H1 (cell line): Measurements from ENCODE around the gene VGF. TPM values are rescaled to one million over a fixed set of nuclear protein-coding genes. Genes with fewer than 3 reads are reported as not detected.
A peak's percentile ranks its signal among the peaks of the same experiment; 100 is the strongest.
"Not testable (repeated sequence)": the region's sequence is repeated elsewhere in the genome, so short reads cannot be mapped to it uniquely, and the experiment has no call there.

Source experiments
- CTCF ChIA-PET: fragments of 300-600 bp; sonication (Branson Sonifier 250); formaldehyde crosslinking; loops from one replicate; lab custom pipeline; 2021; ENCODE audit not compliant: partially characterized antibody; lab: Charles Lee
- POLR2A ChIA-PET: fragments of 300-600 bp; sonication (Branson Sonifier 250); formaldehyde crosslinking; loops from one replicate; lab custom pipeline; 2021; ENCODE audit warnings: inconsistent platforms; ENCODE audit not compliant: partially characterized antibody; lab: Charles Lee
- DNase-seq, 2 experiments: peaks; one replicate each; pipeline versions ENCODE4 v3.0.0 to v3.0.0-alpha.2; 2010 to 2022; ENCODE audit warnings: low spot score in 2 of 2, low read depth in 1 of 2, mixed read lengths in 1 of 2
- FAIRE-seq: peaks from 2 replicates; lab custom pipeline; 2011; peaks lifted over from hg19 to GRCh38; lab: Jason Lieb, UNC
- H2AFZ ChIP-seq: 2 replicates; pipeline ENCODE4 v1.8.1; 2012; ENCODE audit warnings: low read length, inconsistent platforms
- H2AK5ac ChIP-seq: 2 replicates; pipeline ENCODE4 v1.6.1; 2013; ENCODE audit warnings: low read depth, low read length
- H2BK120ac ChIP-seq: replicated peaks from 2 replicates; pipeline ENCODE3; 2013; ENCODE audit warnings: low read depth, low read length, inconsistent platforms
- H2BK12ac ChIP-seq: 2 replicates; pipeline ENCODE4 v1.6.1; 2013; ENCODE audit warnings: low read depth, low read length
- H2BK15ac ChIP-seq: 2 replicates; pipeline ENCODE4 v1.6.1; 2013; ENCODE audit warnings: low read length
- H2BK20ac ChIP-seq: 2 replicates; pipeline ENCODE4 v1.6.1; 2013; ENCODE audit warnings: low read length
- H2BK5ac ChIP-seq: 2 replicates; pipeline ENCODE4 v1.6.1; 2013; ENCODE audit warnings: low read depth, low read length
- H3K14ac ChIP-seq: 2 replicates; pipeline ENCODE4 v1.6.1; 2013; ENCODE audit warnings: inconsistent platforms; ENCODE audit not compliant: insufficient read length
- H3K18ac ChIP-seq: 2 replicates; pipeline ENCODE4 v1.6.1; 2013; ENCODE audit warnings: low read length; ENCODE audit errors: extremely low read depth
- H3K23ac ChIP-seq: 2 replicates; pipeline ENCODE4 v1.6.1; 2013; ENCODE audit warnings: inconsistent platforms; ENCODE audit not compliant: insufficient read length
- H3K23me2 ChIP-seq: 2 replicates; pipeline ENCODE4 v1.6.1; 2013; ENCODE audit warnings: low read depth, low read length
- H3K27ac ChIP-seq: 2 replicates; pipeline ENCODE4 v1.6.1; 2011; ENCODE audit warnings: low read depth, low read length, inconsistent platforms
- H3K27me3 ChIP-seq, 4 experiments: replicated peaks in 1 of 4; 1 replicate in 1 of 4; 2 replicates in 3 of 4; pipeline versions ENCODE4 v1.6.1 to v1.8.1; 2011 to 2013; ENCODE audit warnings: low read length in 3 of 4, mild to moderate bottlenecking in 3 of 4, inconsistent platforms in 2 of 4, mixed read lengths in 2 of 4, moderate library complexity in 1 of 4; ENCODE audit not compliant: control insufficient read depth in 3 of 4, insufficient read depth in 3 of 4; ENCODE audit errors: extremely low read depth in 1 of 4
- H3K36me3 ChIP-seq, 4 experiments: 2 replicates each; pipeline versions ENCODE4 v1.6.1 to v1.8.1; 2011 to 2013; ENCODE audit warnings: mild to moderate bottlenecking in 4 of 4, low read length in 3 of 4, moderate library complexity in 2 of 4, control low read depth in 1 of 4, inconsistent platforms in 1 of 4; ENCODE audit not compliant: insufficient read depth in 4 of 4, control insufficient read depth in 2 of 4
- H3K4ac ChIP-seq: replicated peaks from 2 replicates; pipeline ENCODE3; 2013; ENCODE audit warnings: low read length, low read depth, mixed read lengths, inconsistent platforms; ENCODE audit not compliant: insufficient read length
- H3K4me1 ChIP-seq, 4 experiments: replicated peaks in 1 of 4; 1 replicate in 1 of 4; 2 replicates in 3 of 4; pipeline versions ENCODE4 v1.6.1 to v1.8.1; 2011 to 2013; ENCODE audit warnings: low read length in 3 of 4, inconsistent platforms in 2 of 4, mixed read lengths in 1 of 4; ENCODE audit not compliant: insufficient read depth in 4 of 4, control insufficient read depth in 3 of 4
- H3K4me2 ChIP-seq, 2 experiments: 2 replicates each; pipeline versions ENCODE4 v1.6.1 to v1.8.1; 2011 to 2013; ENCODE audit warnings: low read depth in 2 of 2, low read length in 2 of 2, control low read depth in 1 of 2, inconsistent platforms in 1 of 2, mild to moderate bottlenecking in 1 of 2; ENCODE audit not compliant: insufficient read depth in 1 of 2
- H3K4me3 ChIP-seq, 4 experiments: fragments of 200-600, 300-600 bp in 1 of 4; sonication (generic), shearing (Covaris generic), sonication (Bioruptor Twin) in 1 of 4; 2 replicates each; pipeline versions ENCODE4 v1.5.1 to v1.8.1; 2011 to 2016; ENCODE audit warnings: low read length in 4 of 4, low read depth in 3 of 4, control low read depth in 2 of 4, inconsistent platforms in 2 of 4, mild to moderate bottlenecking in 2 of 4, mixed read lengths in 1 of 4, moderate library complexity in 1 of 4; ENCODE audit not compliant: insufficient read depth in 2 of 4; ENCODE audit errors: extremely low read depth in 1 of 4
- H3K56ac ChIP-seq: replicated peaks from 2 replicates; pipeline ENCODE3; 2013; ENCODE audit warnings: low read depth, mild to moderate bottlenecking, mixed read lengths, low read length, inconsistent platforms; ENCODE audit not compliant: insufficient read length
- H3K79me1 ChIP-seq: 2 replicates; pipeline ENCODE4 v1.6.1; 2013; ENCODE audit warnings: low read depth, low read length, control low read depth
- H3K79me2 ChIP-seq, 2 experiments: 2 replicates each; pipeline versions ENCODE4 v1.6.1 to v1.8.1; 2012 to 2013; ENCODE audit warnings: low read length in 2 of 2, mild to moderate bottlenecking in 2 of 2, inconsistent platforms in 1 of 2; ENCODE audit not compliant: insufficient read depth in 2 of 2, control insufficient read depth in 1 of 2
- H3K9ac ChIP-seq, 4 experiments: replicated peaks in 1 of 4; 1 replicate in 1 of 4; 2 replicates in 3 of 4; pipeline versions ENCODE4 v1.6.1 to v1.8.1; 2011 to 2013; ENCODE audit warnings: low read depth in 3 of 4, low read length in 3 of 4, control low read depth in 2 of 4, mild to moderate bottlenecking in 2 of 4, moderate library complexity in 2 of 4, inconsistent platforms in 1 of 4; ENCODE audit errors: extremely low read depth in 1 of 4
- H3K9me3 ChIP-seq, 2 experiments: 2 replicates each; pipeline versions ENCODE4 v1.6.1 to v1.8.1; 2012 to 2013; ENCODE audit warnings: mild to moderate bottlenecking in 2 of 2, moderate library complexity in 2 of 2, control low read depth in 1 of 2, inconsistent platforms in 1 of 2, low read depth in 1 of 2, low read length in 1 of 2, mixed read lengths in 1 of 2; ENCODE audit not compliant: insufficient read depth in 2 of 2
- H4K20me1 ChIP-seq, 2 experiments: replicated peaks in 1 of 2; 2 replicates each; pipeline versions ENCODE3 to v1.8.1; 2011 to 2013; ENCODE audit warnings: inconsistent platforms in 2 of 2, low read length in 2 of 2, mild to moderate bottlenecking in 1 of 2; ENCODE audit not compliant: insufficient read depth in 2 of 2, control insufficient read depth in 1 of 2
- H4K5ac ChIP-seq: 2 replicates; pipeline ENCODE4 v1.6.1; 2013; ENCODE audit warnings: low read length, low read depth, mixed read lengths, inconsistent platforms; ENCODE audit not compliant: insufficient read length
- H4K8ac ChIP-seq: 2 replicates; pipeline ENCODE4 v1.8.0; 2013; ENCODE audit warnings: mild to moderate bottlenecking, moderate library complexity, low read length, inconsistent platforms; ENCODE audit not compliant: insufficient read depth; ENCODE audit errors: extremely low read depth
- H4K91ac ChIP-seq: replicated peaks from 2 replicates; pipeline ENCODE3; 2013; ENCODE audit warnings: low read length, mixed read lengths, inconsistent platforms; ENCODE audit not compliant: insufficient read length
- BACH1 ChIP-seq: IDR thresholded peaks from 2 replicates; pipeline ENCODE4 v1.6.1; 2012; ENCODE audit warnings: low read length, improper control_type of control experiment
- CHD1 ChIP-seq: IDR thresholded peaks from 2 replicates; pipeline ENCODE4 v1.6.1; 2012; ENCODE audit warnings: low read depth, low read length, improper control_type of control experiment
- HDAC2 ChIP-seq, 2 experiments: fragments of 300-600 bp in 1 of 2; sonication (generic) in 1 of 2; IDR thresholded peaks; 2 replicates each; pipeline ENCODE4 v1.6.1; 2011 to 2012; ENCODE audit warnings: low read depth in 2 of 2, low read length in 2 of 2, mild to moderate bottlenecking in 2 of 2, moderate library complexity in 2 of 2, borderline replicate concordance in 1 of 2, inconsistent platforms in 1 of 2
- RBBP5 ChIP-seq: IDR thresholded peaks from 2 replicates; pipeline ENCODE4 v1.7.1; 2012; ENCODE audit warnings: low read depth, mild to moderate bottlenecking, inconsistent platforms, low read length, moderate library complexity, borderline replicate concordance
- TAF1 ChIP-seq: IDR thresholded peaks from 2 replicates; pipeline ENCODE4 v1.6.1; 2011; ENCODE audit warnings: mild to moderate bottlenecking, low read depth, low read length
- WGBS, 2 experiments: shearing (Covaris generic) in 1 of 2; methylation state at CpG; one replicate each; pipeline versions ENCODE4 v1.1.6 to v1.1.7; 2013 to 2015; ENCODE audit warnings: low lambda C conversion rate in 2 of 2, mixed read lengths in 2 of 2, inconsistent platforms in 1 of 2, low coverage in 1 of 2, missing lambda C conversion rate in 1 of 2; ENCODE audit not compliant: insufficient replicate concordance in 2 of 2, insufficient coverage in 1 of 2, insufficient read length in 1 of 2; ENCODE audit errors: extremely low coverage in 1 of 2, missing lambda C conversion rate in 1 of 2; 5-methylcytosine and 5-hydroxymethylcytosine counted together
- polyA plus RNA-seq, 7 experiments: library from polyadenylated mRNA; depleted of rRNA in 3 of 7; stranded (reverse) in 5 of 7; unstranded in 2 of 7; fragments of >200 nt in 5 of 7; fragments of 200-250 nt in 2 of 7; gene quantifications; 1 replicate in 5 of 7; 2 replicates in 1 of 7; 4 replicates in 1 of 7; pipeline versions ENCODE4 v1.2.1 to v1.2.3, GENCODE V29; 2011 to 2013; ENCODE audit warnings: missing spikeins in 2 of 7, mixed read lengths in 2 of 7
- total RNA-seq: library from RNA; stranded (reverse); fragmentation: NEBNext Ultra II Directional; extraction: Animal tissue kit (Norgen Biotek cat#: 25700); gene quantifications from 2 replicates; pipeline ENCODE4 v1.2.1, GENCODE V29; 2021

VGF gene
- total and polyA plus RNA-seq, 2 of the 8 experiments (the other 6 are each of a cell fraction or from before 2014, with no cell fraction given): 1.6 to 7.0 TPM

GRCh38 chr7:101121991-101122932 is 43.1 kb downstream of the VGF start (continued):
- no peak for TF ChIP-seq CHD1
- no peak for TF ChIP-seq HDAC2 (IDR thresholded peaks at IDR 0.05; ENCODE audit: borderline replicate concordance in 1 of 2, low read depth in 2 of 2, low read length in 2 of 2)
- TF ChIP-seq BACH1: no peak
- no peak for TF ChIP-seq RBBP5
- no peak for TF ChIP-seq TAF1

- H3K79me1 ChIP-seq, H3K79me2 ChIP-seq, H3K9me3 ChIP-seq, H2AK5ac ChIP-seq, H3K56ac ChIP-seq, FAIRE-seq, H4K20me1 ChIP-seq, H3K36me3 ChIP-seq, H3K27me3 ChIP-seq, H3K23me2 ChIP-seq, DNase-seq, H4K5ac ChIP-seq, H3K4ac ChIP-seq, H3K14ac ChIP-seq, H3K9ac ChIP-seq, H3K4me2 ChIP-seq, H2BK15ac ChIP-seq, H3K23ac ChIP-seq, H2BK20ac ChIP-seq, H2BK120ac ChIP-seq: not testable (repeated sequence)
- H2BK12ac ChIP-seq: peak overlapping the region; percentile 90; the same call in 1 of the 2 replicates
- 0 out of 8 replicates have a peak overlapping the region, but pooled peaks of 1 of the 4 experiments have one; percentile 10 for H3K4me3 ChIP-seq
- peak overlapping the region; percentile 68 for H4K91ac ChIP-seq
- 0 out of 2 replicates have a peak overlapping the region, but pooled peaks have one; percentile 22 for H3K27ac ChIP-seq
- WGBS, 2 experiments: 93% methylated on average over 7 of the region's 9 CpGs; no CpG with 5 or more reads in 1 of the 2 experiments
- peaks cover 4 to 14% (median 8%) of the 10 kb centered on the region in 4 experiments for H3K4me1 ChIP-seq
- ChIA-PET POLR2A (interaction anchor here (0.7 to 2.1 kb wide), 6 partner anchors 12 to 123 kb away, joined by 3 to 8 read pairs (median 4); partner anchors contain the start of genes FIS1 and TRIM56), CTCF (interaction anchor here (0.7 to 8.3 kb wide), 2 partner anchors 16 to 102 kb away, joined by 3 to 80 read pairs; partner anchors contain the start of gene MUC17)
- 0 out of 2 replicates have a peak overlapping the region, but pooled peaks have one; percentile 39 for H4K8ac ChIP-seq
- peak overlapping the region; percentile 88; the same call in 1 of the 2 replicates for H2BK5ac ChIP-seq
- 0 out of 2 replicates have a peak overlapping the region, but pooled peaks have one; percentile 80 for H2AFZ ChIP-seq
- H3K18ac ChIP-seq: peak overlapping the region; percentile 4; the same call in 1 of the 2 replicates
Measured at GRCh38 chr7:101121631-101121990, 43.8 kb downstream of the VGF start.
